Vagina (tissue), 2 donors: Measurements from ENCODE around the gene ADCY5. TPM values are rescaled to one million over a fixed set of nuclear protein-coding genes. Genes with fewer than 3 reads are reported as not detected.

Source experiments
- DNase-seq, 2 donors: peaks; one replicate each; pipeline ENCODE4 v3.0.0-alpha.2; 2017; ENCODE audit errors: extremely low spot score in 2 of 2
- H3K27ac ChIP-seq: fragments of 200-600 bp; sonication (generic); one replicate; pipeline ENCODE4 v1.5.1; 2019
- H3K27me3 ChIP-seq: fragments of 200-600 bp; sonication (generic); one replicate; pipeline ENCODE4 v1.5.1; 2019
- H3K36me3 ChIP-seq, 2 donors: fragments of 200-600 bp; sonication (generic); one replicate each; pipeline ENCODE4 v1.5.1; 2017 to 2019
- H3K4me1 ChIP-seq: fragments of 200-600 bp; sonication (generic); one replicate; pipeline ENCODE4 v1.5.1; 2019
- H3K4me3 ChIP-seq, 2 donors: fragments of 200-600 bp; sonication (generic); 1 replicate in 1 of 2; 2 replicates in 1 of 2; pipeline ENCODE4 v1.5.1; 2016 to 2019
- H3K9me3 ChIP-seq: fragments of 200-600 bp; sonication (generic); one replicate; pipeline ENCODE4 v1.5.1; 2019
- CTCF ChIP-seq, 3 experiments: fragments of 450-650 bp in 2 of 3; fragments of 200-600 bp in 1 of 3; sonication (generic) in 1 of 3; IDR thresholded peaks; one replicate each; pipeline ENCODE4 v1.5.1; 2017 to 2019; ENCODE audit warnings: antibody characterized with exemption in 3 of 3, mild to moderate bottlenecking in 2 of 3, moderate library complexity in 2 of 3
- POLR2A ChIP-seq, 2 donors: fragments of 450-650 bp; IDR thresholded peaks; one replicate each; pipeline ENCODE4 v1.6.1; 2017; ENCODE audit warnings: antibody characterized with exemption in 2 of 2, mild to moderate bottlenecking in 2 of 2, moderate library complexity in 2 of 2
- POLR2AphosphoS5 ChIP-seq, 2 donors: sonication (generic); formaldehyde crosslinking; IDR thresholded peaks; one replicate each; pipeline ENCODE4 v1.9.0; 2017; ENCODE audit warnings: antibody characterized with exemption in 2 of 2, mild to moderate bottlenecking in 2 of 2, low read depth in 1 of 2; ENCODE audit not compliant: insufficient read depth in 1 of 2
- intact Hi-C: fragments of 100-400 bp; cut with DNase I; formaldehyde crosslinking; loops from one replicate; pipeline ENCODE4 v1.15.1; 2023
- total RNA-seq: library from RNA; depleted of rRNA; stranded (reverse); fragments of >200 nt; gene quantifications from one replicate; pipeline ENCODE4 v1.2.3, GENCODE V29; 2016

The ADCY5 gene
- total RNA-seq, 1 donor from 2014 or later = 16.7 TPM

GRCh38 chr3:123325766-123326256 lies 123.1 kb downstream of the ADCY5 start:
- no peaks in the 10 kb centered on the region for H3K4me1 ChIP-seq
- intact Hi-C loops = loop anchor here (5.0 to 10.0 kb wide), 2 partner anchors 161 to 229 kb away; no protein-coding TSS in a partner anchor

GRCh38 chr3:123324880-123325765 lies 123.8 kb downstream of the ADCY5 start:
- DNase-seq = no peak
- TF ChIP-seq POLR2A (IDR thresholded peaks at IDR 0.05) (no peak), POLR2AphosphoS5 (IDR thresholded peaks at IDR 0.05; ENCODE audit: insufficient read depth in 1 of 2, low read depth in 1 of 2) (no peak), CTCF (IDR thresholded peaks at IDR 0.05) (no peak)
- Histone ChIP-seq H3K27me3 (no peaks in the 10 kb centered on the region), H3K27ac (no peak overlapping the region), H3K4me1 (no peaks in the 10 kb centered on the region), H3K4me3 (no peak overlapping the region), H3K36me3 (no peaks in the 10 kb centered on the region), H3K9me3 (no peaks in the 10 kb centered on the region)
- intact Hi-C loops = loop anchor here (5.0 to 10.0 kb wide), 2 partner anchors 162 to 230 kb away; no protein-coding TSS in a partner anchor

More at GRCh38 chr3:123325766-123326256, 123.1 kb downstream of the ADCY5 start:
- no peak overlapping the region for H3K4me3 ChIP-seq
- TF ChIP-seq CTCF (IDR thresholded peaks at IDR 0.05) (no peak), POLR2A (IDR thresholded peaks at IDR 0.05) (no peak), POLR2AphosphoS5 (IDR thresholded peaks at IDR 0.05; ENCODE audit: insufficient read depth in 1 of 2, low read depth in 1 of 2) (no peak)
- no peaks in the 10 kb centered on the region for H3K9me3 ChIP-seq
- no peaks in the 10 kb centered on the region for H3K36me3 ChIP-seq
- DNase-seq = no peak
- H3K27me3 ChIP-seq = no peaks in the 10 kb centered on the region
- H3K27ac ChIP-seq = no peak overlapping the region

GRCh38 chr3:123323781-123324180 lies 125.1 kb downstream of the ADCY5 start:
- Histone ChIP-seq H3K27ac (no peak overlapping the region), H3K9me3 (no peaks in the 10 kb centered on the region), H3K27me3 (no peaks in the 10 kb centered on the region), H3K36me3 (no peaks in the 10 kb centered on the region), H3K4me1 (no peaks in the 10 kb centered on the region), H3K4me3 (no peak overlapping the region)
- intact Hi-C loops = loop anchor here (10.0 kb wide), 1 partner anchor 231 kb away; no protein-coding TSS in a partner anchor
- no peak for DNase-seq
- TF ChIP-seq POLR2A (IDR thresholded peaks at IDR 0.05) = no peak

- Histone ChIP-seq H3K27ac (no peak overlapping the region), H3K4me1 (no peaks in the 10 kb centered on the region), H3K36me3 (no peaks in the 10 kb centered on the region), H3K4me3 (no peak overlapping the region), H3K27me3 (no peaks in the 10 kb centered on the region), H3K9me3 (no peaks in the 10 kb centered on the region)
- DNase-seq = no peak
- intact Hi-C loops = loop anchor here (10.0 kb wide), 1 partner anchor 232 kb away; no protein-coding TSS in a partner anchor
- TF ChIP-seq POLR2AphosphoS5 (IDR thresholded peaks at IDR 0.05; ENCODE audit: insufficient read depth in 1 of 2, low read depth in 1 of 2) = no peak
- TF ChIP-seq CTCF (IDR thresholded peaks at IDR 0.05) = no peak
- no peak for TF ChIP-seq POLR2A (IDR thresholded peaks at IDR 0.05)
These were observed 126.0 kb downstream of the ADCY5 start for GRCh38 chr3:123322866-123323265.

GRCh38 chr3:123321806-123322205 lies 127.1 kb downstream of the ADCY5 start:
- H3K4me1 ChIP-seq = no peaks in the 10 kb centered on the region
- no peak overlapping the region for H3K27ac ChIP-seq
- H3K4me3 ChIP-seq = no peak overlapping the region
- intact Hi-C loops = loop anchor here (10.0 kb wide), 1 partner anchor 233 kb away; no protein-coding TSS in a partner anchor
- H3K36me3 ChIP-seq = no peaks in the 10 kb centered on the region
- no peaks in the 10 kb centered on the region for H3K9me3 ChIP-seq
- no peak for DNase-seq
- TF ChIP-seq POLR2AphosphoS5 (IDR thresholded peaks at IDR 0.05; ENCODE audit: insufficient read depth in 1 of 2, low read depth in 1 of 2) (no peak), POLR2A (IDR thresholded peaks at IDR 0.05) (no peak), CTCF (IDR thresholded peaks at IDR 0.05) (no peak)
- no peaks in the 10 kb centered on the region for H3K27me3 ChIP-seq
